Endothelial cell of umbilical vein (primary cell): Measurements from ENCODE around the gene NMD3. TPM values are rescaled to one million over a fixed set of nuclear protein-coding genes. Genes with fewer than 3 reads are reported as not detected.
A peak's percentile ranks its signal among the peaks of the same experiment; 100 is the strongest.

Experiments used
- BruUV-seq: library from RNA; stranded (reverse); fragments of 400-500 nt; replicated peaks from 2 replicates; lab custom pipeline; 2021; lab: Mats Ljungman, UMichigan
- CTCF ChIA-PET: fragments of 300-600, 350-600 bp; sonication (Branson Sonifier 250); formaldehyde crosslinking; loops from one replicate; lab custom pipeline; 2021; ENCODE audit warnings: antibody characterized with exemption, inconsistent platforms; lab: Charles Lee
- POLR2A ChIA-PET: fragments of 300-600, 350-600 bp; sonication (Branson Sonifier 250); formaldehyde crosslinking; loops from one replicate; lab custom pipeline; 2021; ENCODE audit warnings: antibody characterized with exemption, inconsistent platforms; lab: Charles Lee
- DNase-seq: peaks from one replicate; pipeline ENCODE4 v3.0.0-alpha.2; 2011; ENCODE audit warnings: low read depth, low spot score
- FAIRE-seq: peaks from 2 replicates; lab custom pipeline; 2011; peaks lifted over from hg19 to GRCh38; lab: Jason Lieb, UNC
- H2AFZ ChIP-seq: 2 replicates; pipeline ENCODE4 v1.6.0; 2012; ENCODE audit warnings: low read depth, low read length, control low read depth, inconsistent platforms
- H3K27ac ChIP-seq: 2 replicates; pipeline ENCODE4 v1.5.1; 2011; ENCODE audit warnings: low read depth, mild to moderate bottlenecking, control low read depth, low read length, moderate library complexity; ENCODE audit not compliant: insufficient read depth
- H3K27me3 ChIP-seq, 2 experiments: 2 replicates each; pipeline versions ENCODE4 v1.6.0 to v1.6.1; 2011; ENCODE audit warnings: low read length in 2 of 2, mixed read lengths in 1 of 2; ENCODE audit not compliant: control insufficient read depth in 2 of 2, insufficient read depth in 2 of 2
- H3K36me3 ChIP-seq, 2 experiments: 2 replicates in 1 of 2; 3 replicates in 1 of 2; pipeline ENCODE4 v1.5.1; 2011; ENCODE audit warnings: low read length in 2 of 2, mild to moderate bottlenecking in 1 of 2, moderate library complexity in 1 of 2; ENCODE audit not compliant: control insufficient read depth in 2 of 2, insufficient read depth in 2 of 2; ENCODE audit errors: extremely low read depth in 1 of 2
- H3K4me1 ChIP-seq: 3 replicates; pipeline ENCODE4 v1.5.1; 2011; ENCODE audit warnings: mild to moderate bottlenecking, low read length; ENCODE audit not compliant: control insufficient read depth, insufficient read depth; ENCODE audit errors: extremely low read depth
- H3K4me2 ChIP-seq: 2 replicates; pipeline ENCODE4 v1.6.1; 2011; ENCODE audit warnings: low read length, control low read depth, mixed read lengths; ENCODE audit not compliant: insufficient read depth
- H3K4me3 ChIP-seq, 3 experiments: fragments of 200-600 bp in 1 of 3; sonication (generic), shearing (Covaris generic) in 1 of 3; replicated peaks in 1 of 3; 2 replicates each; pipeline ENCODE4 v1.5.1; 2011 to 2016; ENCODE audit warnings: control low read depth in 3 of 3, low read length in 3 of 3, mild to moderate bottlenecking in 2 of 3, inconsistent platforms in 1 of 3, low read depth in 1 of 3, moderate library complexity in 1 of 3; ENCODE audit not compliant: insufficient read depth in 1 of 3
- H3K79me2 ChIP-seq: 2 replicates; pipeline ENCODE4 v1.6.0; 2012; ENCODE audit warnings: low read length, inconsistent platforms; ENCODE audit not compliant: control insufficient read depth, insufficient read depth
- H3K9ac ChIP-seq: replicated peaks from 2 replicates; pipeline ENCODE3; 2011; ENCODE audit warnings: low read length, control low read depth; ENCODE audit not compliant: insufficient read depth; ENCODE audit errors: extremely low read depth
- H3K9me1 ChIP-seq: replicated peaks from 3 replicates; pipeline ENCODE4 v1.6.0; 2011; ENCODE audit warnings: mild to moderate bottlenecking, low read length; ENCODE audit not compliant: control insufficient read depth, insufficient read depth; ENCODE audit errors: extremely low read depth
- H3K9me3 ChIP-seq: replicated peaks from 2 replicates; pipeline ENCODE4 v1.5.1; 2012; ENCODE audit warnings: low read length, inconsistent platforms; ENCODE audit not compliant: control insufficient read depth, insufficient read depth
- H4K20me1 ChIP-seq: replicated peaks from 2 replicates; pipeline ENCODE3; 2011; ENCODE audit warnings: mild to moderate bottlenecking, low read length; ENCODE audit not compliant: control insufficient read depth, insufficient read depth; ENCODE audit errors: extremely low read depth
- CTCF ChIP-seq, 2 donors: IDR thresholded peaks; 1 replicate in 1 of 2; 2 replicates in 1 of 2; pipeline ENCODE4 v1.5.1; 2011; ENCODE audit warnings: low read length in 2 of 2, mild to moderate bottlenecking in 2 of 2, moderate library complexity in 2 of 2, control low read depth in 1 of 2, inconsistent platforms in 1 of 2, low read depth in 1 of 2; ENCODE audit not compliant: insufficient read depth in 1 of 2; ENCODE audit errors: extremely low read depth in 1 of 2
- FOS ChIP-seq: IDR thresholded peaks from 2 replicates; pipeline ENCODE4 v1.6.1; 2011; ENCODE audit warnings: mild to moderate bottlenecking, low read length, moderate library complexity, borderline replicate concordance; ENCODE audit not compliant: insufficient read depth
- JUN ChIP-seq: IDR thresholded peaks from 2 replicates; pipeline ENCODE4 v1.6.1; 2011; ENCODE audit warnings: borderline replicate concordance, low read depth; ENCODE audit not compliant: insufficient read length, insufficient read depth
- MYC ChIP-seq: IDR thresholded peaks from one replicate; pipeline ENCODE4 v1.6.1; 2011; ENCODE audit warnings: mild to moderate bottlenecking, low read depth, low read length
- POLR2AphosphoS5 ChIP-seq: IDR thresholded peaks from 2 replicates; pipeline ENCODE4 v1.6.1; 2012; ENCODE audit warnings: low read depth, mild to moderate bottlenecking, control low read depth, low read length, moderate library complexity; ENCODE audit not compliant: insufficient read depth
- dilution Hi-C: fragments of 300-500 bp; cut with MboI; formaldehyde crosslinking; loops from one replicate; pipeline ENCODE4 v1.15.0; 2019; ENCODE audit warnings: low sequenced_read_pairs; ENCODE audit not compliant: extremely low pct_ligation_motif_present
- intact Hi-C: fragments of 100-400 bp; cut with micrococcal nuclease; formaldehyde crosslinking; loops from one replicate; pipeline ENCODE4 v1.10.0; 2022
- polyA plus RNA-seq, 4 experiments: library from polyadenylated mRNA; depleted of rRNA in 3 of 4; stranded (reverse) in 3 of 4; unstranded in 1 of 4; fragments of >200 nt; gene quantifications; 2 replicates each; pipeline versions ENCODE4 v1.2.1 to v1.2.3, GENCODE V29; 2011 to 2012; ENCODE audit warnings: missing spikeins in 1 of 4
- total RNA-seq: library from RNA; stranded (reverse); gene quantifications from 2 replicates; pipeline ENCODE4 v1.2.3, GENCODE V29; 2021

Gene NMD3
- total and polyA plus RNA-seq, 2 donors (not counting 3 experiments of a cell fraction or from before 2014, with no cell fraction given): 14.2 to 53.8 TPM

- no TSS peak for BruUV-seq
- DNase-seq: peak; percentile 42
- no peaks in the 10 kb centered on the region for H3K27me3 ChIP-seq
- peaks cover 57% of the 10 kb centered on the region for H3K79me2 ChIP-seq
- H3K9me3 ChIP-seq: no peaks in the 10 kb centered on the region
- peaks cover 27% of the 10 kb centered on the region for H3K4me1 ChIP-seq
- peak overlapping the region; percentile 83 for H3K27ac ChIP-seq
- CTCF ChIA-PET: interaction anchor here (0.9 to 2.6 kb wide), 9 partner anchors 10 to 306 kb away, joined by 3 to 11 read pairs (median 4); no protein-coding TSS in a partner anchor
- TF ChIP-seq CTCF (IDR thresholded peaks at IDR 0.05; ENCODE audit: extremely low read depth in 1 of 2, insufficient read depth in 1 of 2, low read depth in 1 of 2, low read length in 2 of 2) (no peak), FOS (no peak), POLR2AphosphoS5 (no peak), JUN (no peak), MYC (no peak)
- H3K4me3 ChIP-seq: peak overlapping the region; percentile 68 to 96 (median 94)
- H3K9ac ChIP-seq: peak overlapping the region; percentile 99
- peak overlapping the region; percentile 80 for H2AFZ ChIP-seq
- intact Hi-C loops: loop anchor here (1.0 to 5.0 kb wide), 10 partner anchors 45 to 525 kb away; partner anchors contain the start of gene B3GALNT1
- peaks cover 0 to 9% of the 10 kb centered on the region in 2 experiments for H3K36me3 ChIP-seq
- H4K20me1 ChIP-seq: peaks cover 7% of the 10 kb centered on the region
- POLR2A ChIA-PET: no interaction called here
- peak overlapping the region; percentile 99 for H3K4me2 ChIP-seq
- dilution Hi-C loops: no loop called here
- FAIRE-seq: no peak
- no peaks in the 10 kb centered on the region for H3K9me1 ChIP-seq
These were observed 892 bp downstream of the NMD3 start for GRCh38 chr3:161221806-161222600.
